ENCODE results near the gene MYO9B.

The MYO9B gene

DNA sequence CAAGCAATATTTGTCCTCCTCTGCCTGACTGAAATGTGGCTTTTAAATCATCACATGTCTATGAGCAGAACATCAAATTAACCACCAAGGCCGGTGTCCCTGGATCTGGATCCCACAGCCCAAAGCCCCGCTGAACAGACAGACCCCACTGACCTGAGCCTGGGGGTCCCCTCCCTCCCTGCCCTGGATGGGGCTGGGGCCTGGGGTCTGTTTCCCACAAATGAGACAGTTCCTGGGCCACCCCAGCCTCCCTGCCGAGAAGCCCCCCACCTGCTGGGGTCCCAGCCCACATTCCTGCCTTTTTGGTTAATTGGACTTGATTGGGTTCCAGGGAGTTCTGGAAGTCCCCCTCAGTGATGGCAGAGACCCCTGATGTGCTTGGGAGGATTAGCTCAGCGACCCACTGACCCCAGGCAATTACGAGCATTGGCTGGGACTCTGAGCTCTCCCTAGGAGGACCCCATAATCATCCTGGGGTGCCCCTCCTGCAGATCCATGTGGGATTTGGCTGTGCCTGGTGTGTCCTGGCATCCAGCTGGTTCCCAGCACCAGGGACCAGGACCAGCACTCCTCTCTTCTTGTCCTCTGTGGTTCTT lies 29.6 kb upstream of the MYO9B start:
- H3K27me3 Mint-ChIP-seq: peaks cover 18% of the 10 kb centered on the region
- CTCF ChIA-PET: no interaction called here
- peaks cover 9% of the 10 kb centered on the region for H3K36me3 Mint-ChIP-seq
- no peaks in the 10 kb centered on the region for H3K9me3 Mint-ChIP-seq
- H3K4me3 Mint-ChIP-seq: no peak overlapping the region
- no peak overlapping the region for H3K27ac Mint-ChIP-seq
- no peaks in the 10 kb centered on the region for H3K4me1 Mint-ChIP-seq
- no peak for DNase-seq

- no peak for DNase-seq
- no peaks in the 10 kb centered on the region for H3K27me3 Mint-ChIP-seq
- H3K4me3 Mint-ChIP-seq: no peak overlapping the region
- H3K9me3 Mint-ChIP-seq: no peaks in the 10 kb centered on the region
- H3K36me3 Mint-ChIP-seq: peaks cover 26% of the 10 kb centered on the region
- H3K27ac Mint-ChIP-seq: no peak overlapping the region
- CTCF ChIA-PET: no interaction called here
- H3K4me1 Mint-ChIP-seq: no peaks in the 10 kb centered on the region
Measured at GRCh38 chr19:17048885-17049453, 26.6 kb upstream of the MYO9B start.

DNA sequence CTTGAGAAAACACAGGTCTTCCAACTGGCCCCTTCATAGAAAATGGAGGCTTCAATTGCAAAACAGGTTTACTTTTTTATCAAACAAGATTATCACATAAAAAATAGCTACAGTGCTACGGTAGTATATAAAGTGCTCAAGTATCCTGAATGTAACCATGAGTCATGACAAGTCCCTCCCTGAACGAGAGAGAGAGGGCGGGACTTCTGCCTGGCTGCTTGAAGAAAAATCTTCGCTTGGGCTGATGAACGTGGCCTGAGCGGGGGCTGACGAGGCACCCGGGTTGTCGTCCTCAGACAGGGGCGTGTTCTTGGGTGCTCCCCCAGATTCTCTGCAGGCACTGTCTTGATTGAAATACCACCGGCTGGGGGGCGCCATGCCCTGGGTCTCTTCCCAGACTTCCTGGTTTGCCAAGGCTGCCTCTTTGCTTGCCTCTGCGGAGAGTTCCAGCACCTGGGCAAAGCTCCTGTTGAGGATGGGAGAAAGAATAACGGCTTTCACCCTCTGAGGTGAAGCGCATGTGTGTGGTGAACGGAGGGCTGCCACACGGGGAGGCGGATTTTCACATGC lies 25.8 kb upstream of the MYO9B start:
- Mint-ChIP-seq H3K4me3 (no peak overlapping the region), H3K4me1 (no peaks in the 10 kb centered on the region), H3K27me3 (no peaks in the 10 kb centered on the region), H3K27ac (no peak overlapping the region), H3K9me3 (no peaks in the 10 kb centered on the region), H3K36me3 (peaks cover 28% of the 10 kb centered on the region)
- CTCF ChIA-PET: no interaction called here
- DNase-seq: no peak

- peak; percentile 63 for DNase-seq
- H3K27ac Mint-ChIP-seq: peak overlapping the region; percentile 33
- H3K9me3 Mint-ChIP-seq: no peaks in the 10 kb centered on the region
- H3K4me1 Mint-ChIP-seq: no peaks in the 10 kb centered on the region
- H3K4me3 Mint-ChIP-seq: no peak overlapping the region
- CTCF ChIA-PET: interaction anchor here (0.6 to 1.5 kb wide), 7 partner anchors 15 to 280 kb away, joined by 3 to 14 read pairs (median 4); no protein-coding TSS in a partner anchor
- H3K27me3 Mint-ChIP-seq: no peaks in the 10 kb centered on the region
- peaks cover 34% of the 10 kb centered on the region for H3K36me3 Mint-ChIP-seq
Measured at GRCh38 chr19:17052439-17052838, 23.1 kb upstream of the MYO9B start.

DNA sequence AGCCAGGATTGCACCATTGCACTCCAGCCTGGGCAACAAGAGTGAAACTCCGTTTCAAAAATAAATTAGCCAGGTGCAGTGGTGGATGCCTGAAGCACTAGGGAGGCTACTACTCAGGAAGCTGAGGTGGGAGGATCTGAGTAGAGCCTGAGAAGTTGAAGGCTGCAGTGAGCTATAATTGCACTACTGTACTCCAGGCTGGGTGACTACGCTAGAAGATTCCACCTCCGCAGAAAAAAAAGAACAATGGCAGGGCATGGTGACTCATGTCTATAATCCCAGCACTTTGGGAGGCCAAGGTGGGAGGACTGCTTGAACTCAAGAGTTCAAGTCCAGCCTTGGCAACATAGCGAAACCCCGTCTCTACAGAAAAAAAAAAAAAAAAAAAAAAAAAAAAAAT lies 20.8 kb upstream of the MYO9B start:
- no peak for DNase-seq
- Mint-ChIP-seq H3K4me1 (no peaks in the 10 kb centered on the region), H3K9me3 (no peaks in the 10 kb centered on the region), H3K36me3 (peaks cover 51% of the 10 kb centered on the region), H3K4me3 (no peak overlapping the region), H3K27ac (no peak overlapping the region), H3K27me3 (no peaks in the 10 kb centered on the region)
- CTCF ChIA-PET: no interaction called here

GRCh38 chr19:17055636-17056035 lies 19.9 kb upstream of the MYO9B start:
- H3K4me1 Mint-ChIP-seq: no peaks in the 10 kb centered on the region
- no peaks in the 10 kb centered on the region for H3K9me3 Mint-ChIP-seq
- DNase-seq: no peak
- H3K36me3 Mint-ChIP-seq: peaks cover 54% of the 10 kb centered on the region
- no peak overlapping the region for H3K4me3 Mint-ChIP-seq
- CTCF ChIA-PET: no interaction called here
- no peaks in the 10 kb centered on the region for H3K27me3 Mint-ChIP-seq
- H3K27ac Mint-ChIP-seq: no peak overlapping the region

- no peak for DNase-seq
- H3K9me3 Mint-ChIP-seq: no peaks in the 10 kb centered on the region
- CTCF ChIA-PET: interaction anchor here (0.9 kb wide), 1 partner anchor 279 kb away, joined by 4 read pairs; no protein-coding TSS in a partner anchor
- H3K27me3 Mint-ChIP-seq: no peaks in the 10 kb centered on the region
- no peak overlapping the region for H3K4me3 Mint-ChIP-seq
- no peak overlapping the region for H3K27ac Mint-ChIP-seq
- H3K36me3 Mint-ChIP-seq: peaks cover 53% of the 10 kb centered on the region
- peaks cover 6% of the 10 kb centered on the region for H3K4me1 Mint-ChIP-seq
Measured at GRCh38 chr19:17058236-17058635, 17.3 kb upstream of the MYO9B start.

- CTCF ChIA-PET: no interaction called here
- Mint-ChIP-seq H3K4me3 (no peak overlapping the region), H3K27ac (peak overlapping the region; percentile 45), H3K27me3 (no peaks in the 10 kb centered on the region), H3K36me3 (peaks cover 65% of the 10 kb centered on the region), H3K4me1 (peaks cover 29% of the 10 kb centered on the region), H3K9me3 (no peaks in the 10 kb centered on the region)
- DNase-seq: no peak
Measured at GRCh38 chr19:17060802-17061201, 14.8 kb upstream of the MYO9B start.

GRCh38 chr19:17061205-17061604 lies 14.4 kb upstream of the MYO9B start:
- CTCF ChIA-PET: no interaction called here
- H3K27me3 Mint-ChIP-seq: no peaks in the 10 kb centered on the region
- DNase-seq: no peak
- H3K9me3 Mint-ChIP-seq: no peaks in the 10 kb centered on the region
- no peak overlapping the region for H3K27ac Mint-ChIP-seq
- peaks cover 64% of the 10 kb centered on the region for H3K36me3 Mint-ChIP-seq
- no peak overlapping the region for H3K4me3 Mint-ChIP-seq
- peaks cover 33% of the 10 kb centered on the region for H3K4me1 Mint-ChIP-seq

GRCh38 chr19:17061691-17062090 lies 13.9 kb upstream of the MYO9B start:
- Mint-ChIP-seq H3K36me3 (peaks cover 67% of the 10 kb centered on the region), H3K9me3 (no peaks in the 10 kb centered on the region), H3K27ac (no peak overlapping the region), H3K27me3 (no peaks in the 10 kb centered on the region), H3K4me3 (no peak overlapping the region), H3K4me1 (peaks cover 37% of the 10 kb centered on the region)
- CTCF ChIA-PET: no interaction called here
- DNase-seq: no peak

- Mint-ChIP-seq H3K36me3 (peaks cover 70% of the 10 kb centered on the region), H3K4me1 (peaks cover 46% of the 10 kb centered on the region), H3K9me3 (no peaks in the 10 kb centered on the region), H3K4me3 (no peak overlapping the region), H3K27ac (peak overlapping the region; percentile 53), H3K27me3 (no peaks in the 10 kb centered on the region)
- no peak for DNase-seq
- CTCF ChIA-PET: no interaction called here
Measured at GRCh38 chr19:17063428-17063827, 12.1 kb upstream of the MYO9B start.

- H3K9me3 Mint-ChIP-seq: no peaks in the 10 kb centered on the region
- no peaks in the 10 kb centered on the region for H3K27me3 Mint-ChIP-seq
- H3K36me3 Mint-ChIP-seq: peaks cover 57% of the 10 kb centered on the region
- H3K27ac Mint-ChIP-seq: peak overlapping the region; percentile 70
- CTCF ChIA-PET: interaction anchor here (1.3 to 2.0 kb wide), 2 partner anchors 115 to 213 kb away, joined by 4 to 7 read pairs; partner anchors contain the start of gene ANKLE1
- no peak overlapping the region for H3K4me3 Mint-ChIP-seq
- H3K4me1 Mint-ChIP-seq: peaks cover 67% of the 10 kb centered on the region
- no peak for DNase-seq
Measured at GRCh38 chr19:17069193-17069592, 6.4 kb upstream of the MYO9B start.

- DNase-seq: no peak
- H3K27ac Mint-ChIP-seq: no peak overlapping the region
- H3K4me1 Mint-ChIP-seq: peaks cover 61% of the 10 kb centered on the region
- H3K4me3 Mint-ChIP-seq: no peak overlapping the region
- no peaks in the 10 kb centered on the region for H3K9me3 Mint-ChIP-seq
- peaks cover 50% of the 10 kb centered on the region for H3K36me3 Mint-ChIP-seq
- CTCF ChIA-PET: no interaction called here
- no peaks in the 10 kb centered on the region for H3K27me3 Mint-ChIP-seq
Measured at GRCh38 chr19:17070421-17070820, 5.2 kb upstream of the MYO9B start.

- no peak overlapping the region for H3K27ac Mint-ChIP-seq
- H3K9me3 Mint-ChIP-seq: no peaks in the 10 kb centered on the region
- CTCF ChIA-PET: no interaction called here
- DNase-seq: no peak
- H3K27me3 Mint-ChIP-seq: no peaks in the 10 kb centered on the region
- no peak overlapping the region for H3K4me3 Mint-ChIP-seq
- H3K4me1 Mint-ChIP-seq: peaks cover 57% of the 10 kb centered on the region
- H3K36me3 Mint-ChIP-seq: peaks cover 50% of the 10 kb centered on the region
Measured at GRCh38 chr19:17070912-17071311, 4.7 kb upstream of the MYO9B start.
